ENCODE data around the gene PPIB.

DNA sequence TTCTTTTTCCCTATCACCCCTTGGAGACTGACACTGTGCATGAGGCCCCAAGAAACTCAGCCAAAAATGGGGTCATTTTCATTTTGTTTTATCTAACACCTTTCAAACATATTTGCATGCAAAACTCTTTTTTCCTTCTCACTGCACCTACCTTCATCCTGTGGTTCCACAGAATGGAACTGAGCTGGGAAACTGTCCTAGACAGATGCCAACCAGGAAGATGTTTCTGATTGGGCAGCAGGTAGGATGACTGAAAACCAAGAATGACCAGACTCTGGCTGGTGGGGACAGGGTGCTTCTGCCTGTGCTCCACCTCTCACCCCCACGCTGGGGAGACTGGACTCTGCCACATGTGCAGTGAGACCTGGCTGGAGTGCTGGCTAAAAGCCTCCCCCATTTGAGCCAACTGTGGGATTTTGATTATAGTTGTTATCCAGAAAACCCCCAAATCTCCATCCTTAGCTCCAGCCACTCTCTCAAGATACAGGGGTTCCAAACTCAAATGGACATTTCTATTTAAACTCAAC lies 5.2 kb downstream of the PPIB start:
- TF ChIP-seq PHF8 (IDR thresholded peaks at IDR 0.05; ENCODE audit: borderline replicate concordance, low read length) (no peak), KAT8 (IDR thresholded peaks at IDR 0.05; ENCODE audit: low read depth) (no peak), FOXM1 (IDR thresholded peaks at IDR 0.05; ENCODE audit: low read depth) (no peak), FOXM1 (CRISPR knock-in tag; IDR thresholded peaks at IDR 0.05; ENCODE audit: low read depth) (no peak), SP1 (CRISPR knock-in tag; IDR thresholded peaks at IDR 0.05) (no peak), MTA2 (IDR thresholded peaks at IDR 0.05; ENCODE audit: low read depth) (no peak), SMC3 (conservative IDR thresholded peaks at IDR 0.05; ENCODE audit: insufficient read depth, low read depth, low read length) (no peak)

Data from K562 (cell line).